Thoracic aorta (tissue), 2 donors: ENCODE measurements around the gene MLANA. TPM values are rescaled to one million over a fixed set of nuclear protein-coding genes. Genes with fewer than 3 reads are reported as not detected.

Experiments used
- ATAC-seq: fragments of 150-250 bp; one replicate; pipeline ENCODE4 v1.8.0; 2017; ENCODE audit warnings: low read depth; ENCODE audit not compliant: insufficient number of reproducible peaks, low FRiP score
- DNase-seq: peaks from one replicate; pipeline ENCODE4 v3.0.0-alpha.2; 2020; ENCODE audit warnings: low spot score
- H3K27ac ChIP-seq, 2 donors: fragments of 200-600 bp; sonication (generic); 1 replicate in 1 of 2; 2 replicates in 1 of 2; pipeline ENCODE4 v1.5.1; 2016; ENCODE audit warnings: mild to moderate bottlenecking in 2 of 2, moderate library complexity in 2 of 2
- H3K27me3 ChIP-seq: fragments of 200-600 bp; sonication (generic); replicated peaks from 2 replicates; pipeline ENCODE4 v1.6.0; 2016; ENCODE audit warnings: mild to moderate bottlenecking; ENCODE audit not compliant: insufficient read depth
- H3K36me3 ChIP-seq: fragments of 200-600 bp; sonication (generic); one replicate; pipeline ENCODE4 v1.5.1; 2016
- H3K4me1 ChIP-seq, 2 donors: fragments of 200-600 bp; sonication (generic); 1 replicate in 1 of 2; 2 replicates in 1 of 2; pipeline versions ENCODE4 v1.5.1 to v1.6.0; 2016; ENCODE audit warnings: low read depth in 2 of 2, mild to moderate bottlenecking in 1 of 2; ENCODE audit not compliant: control insufficient read depth in 1 of 2
- H3K4me3 ChIP-seq: fragments of 200-600 bp; sonication (generic); 2 replicates; pipeline ENCODE4 v1.5.1; 2016; ENCODE audit warnings: mild to moderate bottlenecking
- H3K9me3 ChIP-seq: fragments of 200-600 bp; sonication (generic); 2 replicates; pipeline ENCODE4 v1.5.1; 2016
- CTCF ChIP-seq: fragments of 200-600 bp; sonication (generic); IDR thresholded peaks from one replicate; pipeline ENCODE4 v1.5.1; 2019; ENCODE audit warnings: antibody characterized with exemption
- total RNA-seq, 2 donors: library from RNA; depleted of rRNA; stranded (reverse); fragments of >200 nt; gene quantifications; one replicate each; pipeline versions ENCODE4 v1.1.0 to v1.2.3, GENCODE V29; 2016

The MLANA gene
- total RNA-seq, 2 donors from 2014 or later = not detected

DNA sequence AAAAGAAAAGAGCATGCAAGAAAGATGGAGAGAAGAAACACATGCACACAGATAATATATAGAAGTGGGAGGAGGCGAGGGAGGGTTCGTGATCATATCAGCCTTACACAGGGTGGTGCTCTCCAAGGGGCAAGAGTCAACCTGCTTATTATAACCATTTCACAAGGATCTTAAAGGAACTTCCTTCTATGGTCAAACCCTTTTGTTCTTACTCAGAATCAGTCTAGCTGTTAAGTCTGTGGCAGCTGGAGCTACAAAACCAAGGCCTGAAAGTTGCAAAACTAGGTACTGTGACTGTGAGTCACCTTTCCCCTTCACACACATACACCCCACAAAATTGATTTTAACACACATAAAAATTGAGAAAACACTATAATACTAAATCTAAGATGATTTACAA lies 39.2 kb upstream of the MLANA start:
- no peak overlapping the region for H3K4me3 ChIP-seq
- no peaks in the 10 kb centered on the region for H3K27me3 ChIP-seq
- H3K9me3 ChIP-seq = no peaks in the 10 kb centered on the region
- TF ChIP-seq CTCF = no peak
- ATAC-seq = no peak
- DNase-seq = no peak
- no peaks in the 10 kb centered on the region for H3K4me1 ChIP-seq
- no peak overlapping the region for H3K27ac ChIP-seq
- H3K36me3 ChIP-seq = no peaks in the 10 kb centered on the region

DNA sequence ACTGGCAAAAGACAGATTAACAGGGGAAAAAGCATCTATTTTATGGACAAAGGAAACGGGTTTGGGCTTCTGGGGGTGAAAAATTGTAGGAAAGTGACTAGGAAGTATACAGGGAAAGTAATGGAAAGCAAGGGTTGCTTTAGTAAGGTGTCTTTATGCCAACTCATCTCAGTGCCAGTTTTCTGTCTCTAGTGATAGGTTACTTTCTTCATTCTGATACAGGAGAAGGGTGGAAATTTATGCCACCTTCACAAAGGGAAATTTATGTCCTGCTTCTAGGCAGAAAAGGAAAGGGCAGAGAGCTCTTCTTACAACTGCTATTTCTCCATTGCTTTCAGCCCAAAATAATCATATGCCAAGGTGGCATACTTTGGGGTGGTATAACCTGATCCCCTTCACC lies 37.7 kb upstream of the MLANA start:
- ATAC-seq = no peak
- no peaks in the 10 kb centered on the region for H3K27me3 ChIP-seq
- no peaks in the 10 kb centered on the region for H3K4me1 ChIP-seq
- DNase-seq = no peak
- TF ChIP-seq CTCF = no peak
- no peaks in the 10 kb centered on the region for H3K36me3 ChIP-seq
- H3K9me3 ChIP-seq = no peaks in the 10 kb centered on the region
- H3K4me3 ChIP-seq = no peak overlapping the region
- no peak overlapping the region for H3K27ac ChIP-seq

DNA sequence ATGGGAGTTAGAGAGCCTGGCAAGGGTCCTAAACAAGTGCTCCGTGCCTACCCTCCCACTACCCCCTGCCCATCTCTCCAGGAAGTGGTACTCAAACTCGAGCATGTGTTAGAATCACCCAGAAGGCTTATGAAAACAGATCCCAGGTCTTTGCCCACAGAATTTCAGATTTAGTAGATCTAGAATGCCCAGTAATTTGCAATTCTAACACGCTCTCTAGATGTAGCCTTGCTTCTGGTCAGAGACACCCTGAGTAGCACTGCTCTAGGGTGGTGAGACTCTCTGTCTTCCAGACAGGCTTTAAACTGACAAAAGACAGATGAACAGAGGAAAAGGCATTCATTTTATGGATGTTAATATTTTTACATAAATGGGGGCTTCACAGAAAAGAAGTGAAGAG lies 37.1 kb upstream of the MLANA start:
- no peak for DNase-seq
- Histone ChIP-seq H3K9me3 (no peaks in the 10 kb centered on the region), H3K4me1 (no peaks in the 10 kb centered on the region), H3K27ac (no peak overlapping the region), H3K4me3 (no peak overlapping the region), H3K27me3 (no peaks in the 10 kb centered on the region), H3K36me3 (no peaks in the 10 kb centered on the region)
- no peak for TF ChIP-seq CTCF
- no peak for ATAC-seq

DNA sequence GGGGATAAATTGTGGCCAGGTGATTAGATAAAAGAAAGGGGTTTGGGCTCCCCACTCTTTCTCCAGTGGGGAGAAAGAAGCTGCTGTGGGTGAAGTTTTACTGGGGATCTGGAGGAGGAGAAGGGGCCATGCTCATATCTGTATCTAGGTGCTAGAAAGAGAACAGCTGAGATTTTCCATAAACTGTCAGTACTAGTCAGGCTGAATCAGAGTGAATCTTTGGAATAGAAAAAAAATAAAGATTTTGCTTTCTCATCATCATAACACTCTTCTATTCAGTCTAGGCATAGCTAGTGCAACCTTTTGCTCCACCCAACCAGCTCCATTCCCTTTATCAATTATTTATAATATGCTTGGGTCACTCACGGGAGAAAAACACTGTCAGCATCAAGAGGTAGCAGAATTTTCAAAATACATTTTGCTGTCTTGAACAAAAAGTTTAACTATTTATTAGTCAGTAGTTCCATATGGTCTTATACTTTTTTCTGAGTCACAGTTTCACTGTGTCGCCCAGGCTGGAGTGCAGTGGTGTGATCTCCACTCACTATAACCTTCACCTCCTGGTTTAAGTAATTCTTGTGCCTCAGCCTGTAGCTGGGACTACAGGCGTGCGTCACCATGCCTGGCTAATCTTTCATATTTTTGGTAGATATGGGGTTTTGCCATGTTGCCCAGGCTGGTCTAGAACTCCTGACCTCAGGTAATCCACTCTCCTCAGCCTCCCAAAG lies 36.5 kb upstream of the MLANA start:
- no peak for TF ChIP-seq CTCF
- ATAC-seq (no peak), DNase-seq (no peak)
- Histone ChIP-seq H3K4me1 (no peaks in the 10 kb centered on the region), H3K27me3 (no peaks in the 10 kb centered on the region), H3K4me3 (no peak overlapping the region), H3K9me3 (no peaks in the 10 kb centered on the region), H3K36me3 (no peaks in the 10 kb centered on the region), H3K27ac (no peak overlapping the region)

GRCh38 chr9:5857928-5858327 lies 32.8 kb upstream of the MLANA start:
- no peak overlapping the region for H3K27ac ChIP-seq
- no peak for TF ChIP-seq CTCF
- ATAC-seq = no peak

More at GRCh38 chr9:5857928-5858327, 32.8 kb upstream of the MLANA start:
- Histone ChIP-seq H3K9me3 (no peaks in the 10 kb centered on the region), H3K36me3 (no peaks in the 10 kb centered on the region), H3K27me3 (no peaks in the 10 kb centered on the region), H3K4me3 (no peak overlapping the region), H3K4me1 (no peaks in the 10 kb centered on the region)
- DNase-seq = no peak
